Measurements from ENCODE around the gene DACH1.

DACH1 gene

DNA sequence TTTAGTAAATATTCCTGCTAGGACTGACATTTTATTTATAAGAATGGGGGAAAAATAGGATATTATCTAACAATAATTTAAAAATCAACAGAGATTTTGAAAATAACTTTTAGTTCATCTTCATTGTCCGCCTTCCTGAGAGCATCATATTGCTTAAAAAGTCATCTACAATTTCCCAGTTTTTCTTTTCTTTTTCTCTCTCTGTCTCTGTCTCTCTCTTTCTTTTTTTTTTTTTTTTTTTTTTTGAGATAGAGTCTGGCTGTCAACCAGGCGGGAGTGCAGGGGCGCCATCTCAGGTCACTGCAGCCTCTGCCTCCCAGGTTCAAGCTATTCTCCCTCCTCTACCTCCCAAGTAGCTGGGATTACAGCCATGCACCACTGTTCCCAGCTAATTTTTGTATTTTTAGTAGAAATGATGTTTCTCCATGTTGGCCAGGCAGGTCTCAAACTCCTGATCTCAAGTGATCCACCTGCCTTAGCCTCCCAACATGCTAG lies 276.3 kb downstream of the DACH1 start:
- H3K4me3 ChIP-seq (ENCODE audit: low read depth, low read length) = no peak overlapping the region
- DNase-seq (ENCODE audit: low read depth) = no peak
- TF ChIP-seq, protein P1, sequence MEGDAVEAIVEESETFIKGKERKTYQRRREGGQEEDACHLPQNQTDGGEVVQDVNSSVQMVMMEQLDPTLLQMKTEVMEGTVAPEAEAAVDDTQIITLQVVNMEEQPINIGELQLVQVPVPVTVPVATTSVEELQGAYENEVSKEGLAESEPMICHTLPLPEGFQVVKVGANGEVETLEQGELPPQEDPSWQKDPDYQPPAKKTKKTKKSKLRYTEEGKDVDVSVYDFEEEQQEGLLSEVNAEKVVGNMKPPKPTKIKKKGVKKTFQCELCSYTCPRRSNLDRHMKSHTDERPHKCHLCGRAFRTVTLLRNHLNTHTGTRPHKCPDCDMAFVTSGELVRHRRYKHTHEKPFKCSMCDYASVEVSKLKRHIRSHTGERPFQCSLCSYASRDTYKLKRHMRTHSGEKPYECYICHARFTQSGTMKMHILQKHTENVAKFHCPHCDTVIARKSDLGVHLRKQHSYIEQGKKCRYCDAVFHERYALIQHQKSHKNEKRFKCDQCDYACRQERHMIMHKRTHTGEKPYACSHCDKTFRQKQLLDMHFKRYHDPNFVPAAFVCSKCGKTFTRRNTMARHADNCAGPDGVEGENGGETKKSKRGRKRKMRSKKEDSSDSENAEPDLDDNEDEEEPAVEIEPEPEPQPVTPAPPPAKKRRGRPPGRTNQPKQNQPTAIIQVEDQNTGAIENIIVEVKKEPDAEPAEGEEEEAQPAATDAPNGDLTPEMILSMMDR (IDR thresholded peaks at IDR 0.05; ENCODE audit: insufficient read depth, low read depth, low read length, missing control alignments) = no peak

DNA sequence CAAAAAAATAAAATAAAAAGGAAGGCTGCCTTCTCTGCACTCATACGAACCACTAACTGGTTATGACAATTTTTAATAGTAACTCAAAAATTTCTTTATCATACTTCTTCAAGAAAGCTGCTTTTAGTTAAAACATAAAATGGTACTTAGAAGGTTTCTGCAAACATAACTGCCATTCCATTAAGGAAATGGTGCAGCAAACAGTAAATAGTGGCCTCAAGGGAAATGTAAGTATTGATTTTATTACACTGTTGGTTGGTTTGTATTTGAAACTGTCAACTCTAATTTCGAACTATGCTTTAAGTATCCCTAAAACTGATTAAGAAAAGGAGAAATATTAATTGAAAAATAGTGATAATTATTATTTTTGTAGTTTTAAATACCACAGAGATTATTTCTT lies 278.0 kb downstream of the DACH1 start:
- H3K4me3 ChIP-seq (ENCODE audit: low read depth, low read length) = no peak overlapping the region
- TF ChIP-seq, protein P1 (IDR thresholded peaks at IDR 0.05; ENCODE audit: insufficient read depth, low read depth, low read length, missing control alignments) = no peak
- DNase-seq (ENCODE audit: low read depth) = no peak

DNA sequence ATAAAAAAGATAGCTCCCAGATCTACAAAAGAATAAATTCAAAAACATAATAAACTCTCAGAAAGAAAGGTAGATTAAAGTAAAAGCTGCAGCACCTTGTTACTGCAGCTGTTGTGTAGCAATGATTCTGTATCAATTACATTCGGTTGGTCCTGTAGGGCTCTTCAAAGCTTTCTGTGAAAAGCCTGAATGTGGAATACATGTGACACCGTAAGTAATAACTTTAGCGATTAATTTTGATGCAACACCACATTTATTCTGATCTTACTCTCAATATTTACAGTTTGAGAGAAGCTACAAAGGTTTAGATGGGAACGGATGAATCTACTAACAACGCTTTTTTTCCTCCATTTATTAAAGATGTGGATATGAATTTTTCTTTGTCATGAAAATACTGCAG lies 279.2 kb downstream of the DACH1 start:
- TF ChIP-seq, protein P1 (IDR thresholded peaks at IDR 0.05; ENCODE audit: insufficient read depth, low read depth, low read length, missing control alignments) = no peak
- no peak overlapping the region for H3K4me3 ChIP-seq (ENCODE audit: low read depth, low read length)
- no peak for DNase-seq (ENCODE audit: low read depth)

DNA sequence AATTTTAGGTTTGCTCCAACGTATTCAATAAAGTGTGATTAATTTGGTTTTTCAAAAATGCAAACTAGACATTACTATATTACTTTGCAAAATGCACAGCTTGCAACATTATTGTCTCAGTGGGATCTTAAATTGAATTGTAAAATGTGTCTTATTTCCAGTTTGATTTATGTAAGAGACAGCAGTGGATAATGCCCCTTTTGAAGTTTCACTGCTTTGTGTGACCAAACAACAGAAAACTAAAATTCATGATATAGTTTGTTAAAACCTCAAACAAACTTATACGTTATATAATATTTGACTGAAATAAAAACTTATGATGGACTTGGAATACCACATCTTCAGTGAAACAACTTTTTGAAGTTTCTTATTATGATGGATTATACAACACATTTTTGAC lies 279.8 kb downstream of the DACH1 start:
- TF ChIP-seq, protein P1 (IDR thresholded peaks at IDR 0.05; ENCODE audit: insufficient read depth, low read depth, low read length, missing control alignments) = no peak
- no peak for DNase-seq (ENCODE audit: low read depth)
- no peak overlapping the region for H3K4me3 ChIP-seq (ENCODE audit: low read depth, low read length)

DNA sequence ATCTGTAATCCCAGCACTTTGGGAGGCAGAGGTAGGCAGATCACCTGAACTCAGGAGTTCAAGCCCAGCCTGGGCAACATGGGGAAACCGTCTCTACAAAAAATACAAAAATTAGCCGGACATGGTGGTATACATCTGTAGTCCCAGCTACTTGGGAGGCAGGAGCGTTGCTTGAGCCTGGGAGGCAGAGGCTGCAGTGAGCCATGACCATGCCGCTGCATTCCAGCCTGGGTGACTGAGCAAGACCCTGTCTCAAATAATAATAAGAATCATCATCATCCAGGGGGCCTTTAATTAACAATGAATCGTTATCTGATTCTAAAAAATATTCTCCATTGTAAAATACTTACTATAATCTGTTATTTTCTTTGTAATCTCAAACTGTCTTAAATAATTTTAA lies 283.4 kb downstream of the DACH1 start:
- no peak for DNase-seq (ENCODE audit: low read depth)
- TF ChIP-seq, protein P1 (IDR thresholded peaks at IDR 0.05; ENCODE audit: insufficient read depth, low read depth, low read length, missing control alignments) = no peak

DNA sequence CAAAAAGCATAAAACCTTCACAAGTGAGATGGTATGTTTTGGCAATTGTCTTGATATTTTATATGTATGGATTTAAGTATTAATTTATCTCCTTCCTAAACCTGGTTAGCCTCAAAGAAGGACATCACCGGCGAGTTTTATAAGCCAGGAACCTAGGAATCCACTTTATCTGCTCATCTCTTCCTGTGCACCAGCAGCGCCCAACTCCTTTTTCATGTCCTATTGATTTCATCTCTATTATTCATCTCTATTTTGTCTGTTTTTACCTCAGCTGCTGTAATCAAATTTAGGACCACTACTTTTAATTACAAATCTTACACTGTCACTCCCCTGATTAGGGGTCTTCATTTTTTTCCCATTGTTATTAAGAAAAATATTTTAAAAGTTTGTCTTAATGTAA lies 286.4 kb downstream of the DACH1 start:
- TF ChIP-seq, protein P1 (IDR thresholded peaks at IDR 0.05; ENCODE audit: insufficient read depth, low read depth, low read length, missing control alignments) = no peak
- DNase-seq (ENCODE audit: low read depth) = no peak
- H3K4me3 ChIP-seq (ENCODE audit: low read depth, low read length) = no peak overlapping the region

More for the DNA sequence above, 283.4 kb downstream of the DACH1 start:
- H3K4me3 ChIP-seq (ENCODE audit: low read depth, low read length) = no peak overlapping the region

DNA sequence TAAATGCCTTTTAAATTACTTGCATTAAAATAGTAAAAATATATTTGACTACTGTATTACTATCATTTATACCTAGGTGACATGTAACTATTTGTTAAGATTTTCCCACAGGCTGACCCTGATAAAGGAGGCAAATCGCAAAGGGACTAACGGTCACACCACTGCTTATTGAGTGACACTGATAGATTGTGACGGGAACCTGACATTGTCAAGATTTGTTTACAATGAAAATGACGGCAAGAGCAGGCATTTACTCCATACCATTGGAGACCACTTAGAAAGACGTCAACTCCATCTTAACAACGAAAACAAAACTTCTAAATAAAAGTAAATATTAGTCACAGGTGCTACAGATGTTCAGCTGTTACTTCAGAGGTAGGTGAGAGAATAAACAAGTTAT lies 289.0 kb downstream of the DACH1 start:
- TF ChIP-seq, protein P1 (IDR thresholded peaks at IDR 0.05; ENCODE audit: insufficient read depth, low read depth, low read length, missing control alignments) = no peak
- no peak for DNase-seq (ENCODE audit: low read depth)
- H3K4me3 ChIP-seq (ENCODE audit: low read depth, low read length) = no peak overlapping the region
